KOPT-K1 (cell line): ENCODE measurements around the gene MPHOSPH9.
"Not testable (repeated sequence)": the region's sequence is repeated elsewhere in the genome, so short reads cannot be mapped to it uniquely, and the experiment has no call there.

ENCODE experiments used
- H3K27ac ChIP-seq: fragments of 200-600 bp; sonication (generic); 2 replicates; pipeline ENCODE4 v1.5.1; 2016; ENCODE audit warnings: antibody characterized with exemption, mild to moderate bottlenecking, low read depth, low read length; ENCODE audit not compliant: poor library complexity, severe bottlenecking
- H3K36me3 ChIP-seq: fragments of 200-600 bp; sonication (generic); 2 replicates; pipeline ENCODE4 v1.5.1; 2017; ENCODE audit warnings: antibody characterized with exemption, mild to moderate bottlenecking, low read length, moderate library complexity; ENCODE audit not compliant: insufficient read depth
- H3K9me3 ChIP-seq: fragments of 200-600 bp; sonication (generic); 2 replicates; pipeline ENCODE4 v1.5.1; 2017; ENCODE audit warnings: antibody characterized with exemption, low read length, mild to moderate bottlenecking; ENCODE audit not compliant: insufficient read depth, poor library complexity, severe bottlenecking

The MPHOSPH9 gene

DNA sequence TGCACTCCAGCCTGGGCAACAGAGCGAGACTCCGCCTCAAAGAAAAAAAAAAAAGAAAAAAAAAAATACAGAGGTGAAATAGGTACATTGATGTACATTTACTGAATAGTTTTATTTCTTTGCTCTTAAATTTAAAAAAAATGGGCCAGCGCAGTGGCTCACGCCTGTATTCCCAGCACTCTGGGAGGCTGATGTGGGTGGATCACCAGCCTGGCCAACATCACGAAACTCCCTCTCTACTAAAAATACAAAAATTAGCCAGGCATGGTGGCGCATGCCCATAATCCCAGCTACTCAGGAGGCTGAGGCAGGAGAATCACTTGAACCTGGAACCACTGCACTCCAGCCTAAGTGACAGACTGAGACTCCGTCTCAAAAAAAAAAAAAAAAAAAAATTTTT, 25.1 kb downstream of the MPHOSPH9 start:
- H3K36me3 ChIP-seq = peaks cover 99% of the 10 kb centered on the region
- H3K9me3 ChIP-seq, H3K27ac ChIP-seq: not testable (repeated sequence)

DNA sequence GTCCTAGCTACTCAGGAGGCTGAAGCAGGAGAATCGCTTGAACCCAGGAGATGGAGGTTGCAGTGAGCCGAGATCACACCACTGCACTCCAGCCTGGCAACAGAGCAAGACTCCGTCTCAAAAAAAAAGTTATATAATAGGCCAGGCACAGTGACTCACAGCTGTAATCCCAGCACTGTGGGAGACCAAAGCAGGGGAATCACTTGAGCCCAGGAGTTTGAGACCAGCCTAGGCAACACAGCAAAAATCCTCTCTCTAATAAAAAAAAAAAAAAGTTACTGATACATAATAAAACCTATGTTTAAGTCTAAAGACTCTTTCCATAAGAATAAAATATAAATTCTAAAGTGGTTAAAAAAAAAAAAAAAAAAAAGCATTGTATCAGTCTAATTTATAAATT, 26.1 kb downstream of the MPHOSPH9 start:
- H3K9me3 ChIP-seq, H3K27ac ChIP-seq: not testable (repeated sequence)
- H3K36me3 ChIP-seq = peaks cover 100% of the 10 kb centered on the region

DNA sequence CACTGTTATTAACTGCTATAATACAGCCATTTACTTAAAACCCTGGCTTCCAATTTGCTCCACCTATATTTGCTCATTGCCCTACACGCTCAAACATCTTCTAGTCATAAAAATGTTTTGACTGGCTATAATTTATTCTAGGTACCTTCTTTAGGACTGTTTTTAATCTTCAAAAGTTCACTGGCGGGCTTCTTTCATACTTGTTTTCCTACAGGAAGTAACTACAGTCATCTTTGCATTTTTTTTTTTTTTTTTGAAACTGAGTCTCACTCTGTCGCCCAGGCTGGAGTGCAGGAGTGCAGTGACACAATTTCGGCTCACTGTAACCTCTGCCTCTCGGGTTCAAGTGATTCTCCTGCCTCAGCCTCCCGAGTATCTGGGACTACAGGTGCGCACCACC, 32.5 kb downstream of the MPHOSPH9 start:
- peaks cover 99% of the 10 kb centered on the region for H3K36me3 ChIP-seq
- no peaks in the 10 kb centered on the region for H3K9me3 ChIP-seq
- H3K27ac ChIP-seq = no peak overlapping the region

DNA sequence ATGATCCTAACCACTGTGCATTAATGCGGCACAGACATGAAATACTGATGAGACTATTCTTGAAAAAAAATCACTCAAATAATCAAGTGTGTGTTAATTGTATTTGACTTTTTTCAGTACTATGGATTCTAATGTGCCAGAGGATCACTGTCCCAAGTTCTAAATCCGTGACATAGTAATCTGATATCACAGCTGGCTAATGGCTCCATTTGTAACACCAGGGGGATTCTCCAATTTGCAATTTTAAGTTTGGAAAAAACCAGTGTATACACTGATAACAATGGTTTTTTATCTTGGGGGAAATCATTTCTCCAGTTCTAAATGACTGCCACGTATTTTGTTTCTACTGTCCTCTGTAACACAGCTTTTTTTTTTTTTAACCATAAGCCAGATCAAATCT, 33.0 kb downstream of the MPHOSPH9 start:
- Histone ChIP-seq H3K27ac (no peak overlapping the region), H3K36me3 (peaks cover 99% of the 10 kb centered on the region)

DNA sequence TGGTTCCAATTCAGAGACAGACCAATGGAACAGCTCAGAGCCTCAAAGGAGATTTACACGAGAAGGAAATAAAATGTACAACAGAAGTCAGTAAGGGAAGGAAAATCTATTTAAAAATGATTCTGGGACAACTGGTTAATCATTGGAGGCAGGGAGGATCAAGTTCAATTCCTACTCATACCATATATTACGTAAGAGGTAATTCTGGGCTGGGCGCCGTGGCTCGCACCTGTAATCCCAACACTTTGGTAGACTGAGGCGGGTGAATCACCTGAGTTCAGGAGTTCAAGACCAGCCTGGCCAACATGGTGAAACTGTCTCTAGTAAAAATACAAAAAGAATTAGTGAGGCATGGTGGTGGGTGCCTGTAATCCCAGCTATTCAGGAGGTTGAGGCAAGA, 45.3 kb downstream of the MPHOSPH9 start:
- no peak overlapping the region for H3K27ac ChIP-seq
- H3K9me3 ChIP-seq = no peaks in the 10 kb centered on the region
- H3K36me3 ChIP-seq = peaks cover 99% of the 10 kb centered on the region

More for the DNA sequence above, 33.0 kb downstream of the MPHOSPH9 start:
- no peaks in the 10 kb centered on the region for H3K9me3 ChIP-seq

DNA sequence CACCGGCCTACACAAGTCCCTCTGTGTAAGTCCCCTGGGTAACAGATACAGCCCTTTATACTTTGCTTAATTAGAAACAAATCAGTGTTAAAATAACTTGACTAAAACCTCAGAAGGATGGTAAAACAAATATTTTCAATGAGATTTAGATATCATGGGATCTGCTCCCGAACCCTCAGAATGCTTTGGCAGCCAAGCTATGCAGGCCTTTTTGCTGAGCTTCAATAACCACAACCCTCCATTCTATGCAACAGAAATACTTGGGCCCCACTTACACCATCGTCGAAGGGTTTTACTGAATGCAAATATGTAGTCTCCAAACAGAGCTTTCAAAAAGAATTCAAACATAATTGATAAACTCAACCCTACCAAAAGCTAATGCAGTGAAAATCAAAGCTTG, 52.8 kb downstream of the MPHOSPH9 start:
- H3K36me3 ChIP-seq = peaks cover 99% of the 10 kb centered on the region
- no peak overlapping the region for H3K27ac ChIP-seq
- no peaks in the 10 kb centered on the region for H3K9me3 ChIP-seq

DNA sequence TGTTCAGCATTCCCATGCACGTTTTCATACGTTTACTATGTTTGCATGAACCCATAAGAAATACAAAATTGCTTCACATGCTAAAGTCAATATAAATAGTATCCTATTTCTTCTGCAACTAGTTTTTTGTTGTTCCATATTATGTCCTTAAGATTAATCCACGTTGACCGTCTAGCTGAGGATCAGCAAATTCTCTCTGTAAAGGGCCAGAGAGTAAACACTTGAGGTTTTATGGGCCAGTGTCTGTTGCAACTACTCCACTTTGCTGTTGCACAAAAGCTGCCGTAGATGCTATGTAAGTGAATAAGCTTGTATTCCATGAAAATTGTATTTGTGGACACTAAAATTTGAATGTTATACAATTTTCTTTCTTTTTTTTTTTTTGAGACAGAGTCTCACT, 61.0 kb downstream of the MPHOSPH9 start:
- Histone ChIP-seq H3K27ac (no peak overlapping the region), H3K9me3 (no peaks in the 10 kb centered on the region), H3K36me3 (peaks cover 94% of the 10 kb centered on the region)

DNA sequence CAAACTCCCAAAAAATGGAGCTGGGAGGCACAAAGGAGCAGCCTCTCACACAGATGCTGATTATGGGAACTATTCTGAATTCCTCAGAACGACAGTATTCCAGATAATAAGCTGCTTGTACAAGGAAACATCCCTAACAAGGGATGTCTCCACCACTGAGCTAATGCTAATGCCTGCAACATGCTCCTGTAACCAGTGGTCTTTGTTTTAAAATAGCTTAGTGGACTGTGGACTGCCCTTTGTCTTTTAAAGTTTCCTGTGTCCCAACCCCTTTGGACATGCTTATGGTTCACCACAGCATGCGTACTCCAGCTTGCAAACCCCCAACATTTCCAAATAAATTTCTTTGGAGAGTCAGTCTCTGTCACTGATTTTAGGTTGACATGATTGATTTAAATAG, 65.6 kb downstream of the MPHOSPH9 start:
- Histone ChIP-seq H3K27ac (no peak overlapping the region), H3K9me3 (no peaks in the 10 kb centered on the region), H3K36me3 (peaks cover 94% of the 10 kb centered on the region)

DNA sequence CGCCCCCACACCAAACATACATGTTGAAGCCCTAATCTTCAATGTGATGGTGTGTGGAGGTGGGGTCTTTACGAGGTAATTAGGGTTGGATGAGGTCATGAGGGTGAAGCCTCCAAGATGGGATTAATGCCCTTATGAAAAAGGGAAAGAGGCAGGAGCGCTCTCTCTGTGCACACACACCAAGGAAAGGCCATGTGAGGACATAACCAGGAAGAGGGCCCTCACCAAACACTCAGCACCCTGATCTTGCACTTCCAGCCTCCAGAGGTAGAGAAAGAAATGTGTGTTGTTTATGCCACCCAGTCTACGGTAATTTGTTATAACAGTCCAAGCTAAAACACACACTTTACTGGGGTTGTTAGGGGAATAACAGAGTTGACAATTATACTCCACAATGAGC, 67.4 kb downstream of the MPHOSPH9 start:
- Histone ChIP-seq H3K27ac (no peak overlapping the region), H3K36me3 (peaks cover 94% of the 10 kb centered on the region)

DNA sequence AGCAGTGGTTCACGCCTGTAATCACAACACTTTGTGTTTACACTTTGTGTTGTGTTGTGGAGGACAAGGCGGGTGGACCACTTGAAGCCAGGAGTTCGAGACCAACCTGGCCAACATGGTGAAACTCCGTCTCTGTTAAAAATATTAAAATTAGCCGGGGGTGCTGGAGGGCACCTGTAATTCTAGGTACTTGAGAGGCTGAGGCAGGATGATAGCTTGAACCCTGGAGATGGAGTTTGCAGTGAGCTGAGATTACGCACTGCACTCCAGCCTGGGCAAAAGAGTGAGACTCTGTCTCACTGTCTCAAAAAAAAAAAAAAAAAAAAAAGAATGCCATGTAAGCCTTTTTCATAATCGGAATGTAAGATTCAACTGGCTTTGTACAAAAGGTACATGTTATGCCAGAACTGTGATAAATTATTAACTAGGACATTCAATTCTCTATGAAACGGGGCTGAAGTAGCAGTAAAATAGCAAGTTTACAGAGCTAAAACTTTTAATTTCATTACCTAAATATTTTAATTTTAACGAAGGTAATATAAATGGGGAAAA, 68.2 kb downstream of the MPHOSPH9 start:
- Histone ChIP-seq H3K27ac (no peak overlapping the region), H3K9me3 (no peaks in the 10 kb centered on the region), H3K36me3 (peaks cover 95% of the 10 kb centered on the region)

More for the DNA sequence above, 67.4 kb downstream of the MPHOSPH9 start:
- H3K9me3 ChIP-seq = no peaks in the 10 kb centered on the region

DNA sequence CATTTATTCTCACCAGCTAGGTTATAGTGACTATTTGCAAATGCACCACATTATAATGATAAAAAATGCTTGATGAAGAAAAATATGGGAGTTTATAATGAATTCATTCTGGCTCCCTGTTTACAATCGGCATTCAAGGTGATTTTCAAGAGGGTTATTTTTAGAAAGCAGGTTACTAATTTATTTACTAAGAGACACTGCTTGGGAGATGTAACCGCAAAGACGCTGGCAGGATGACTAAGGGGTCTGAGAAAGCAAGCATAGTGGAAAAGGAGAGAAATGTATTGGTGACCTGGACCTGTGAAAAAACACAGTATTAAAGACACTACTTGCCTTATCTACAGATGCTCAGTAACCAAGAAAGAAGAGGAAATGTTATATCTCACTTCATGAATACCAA, 68.7 kb downstream of the MPHOSPH9 start:
- H3K9me3 ChIP-seq = no peaks in the 10 kb centered on the region
- no peak overlapping the region for H3K27ac ChIP-seq
- H3K36me3 ChIP-seq = peaks cover 96% of the 10 kb centered on the region

DNA sequence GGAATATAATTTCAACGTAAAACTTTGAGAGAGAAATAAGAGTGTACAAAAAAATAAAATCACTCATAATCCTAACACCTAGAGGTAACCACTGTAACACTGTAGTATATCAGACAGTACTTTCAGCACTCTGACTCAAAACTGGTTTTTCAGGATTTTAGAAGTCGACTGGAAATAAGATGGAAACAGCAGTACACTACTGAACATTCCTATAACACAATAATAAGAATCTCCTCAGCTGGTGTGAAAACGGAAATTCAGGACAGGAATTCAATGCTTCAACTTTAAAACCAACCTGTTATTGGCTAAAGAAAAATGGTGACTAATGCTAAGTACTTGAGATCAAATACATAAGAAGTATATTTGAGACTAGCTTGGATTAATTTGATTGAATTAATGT, 69.7 kb downstream of the MPHOSPH9 start:
- Histone ChIP-seq H3K9me3 (no peaks in the 10 kb centered on the region), H3K36me3 (peaks cover 99% of the 10 kb centered on the region), H3K27ac (no peak overlapping the region)

DNA sequence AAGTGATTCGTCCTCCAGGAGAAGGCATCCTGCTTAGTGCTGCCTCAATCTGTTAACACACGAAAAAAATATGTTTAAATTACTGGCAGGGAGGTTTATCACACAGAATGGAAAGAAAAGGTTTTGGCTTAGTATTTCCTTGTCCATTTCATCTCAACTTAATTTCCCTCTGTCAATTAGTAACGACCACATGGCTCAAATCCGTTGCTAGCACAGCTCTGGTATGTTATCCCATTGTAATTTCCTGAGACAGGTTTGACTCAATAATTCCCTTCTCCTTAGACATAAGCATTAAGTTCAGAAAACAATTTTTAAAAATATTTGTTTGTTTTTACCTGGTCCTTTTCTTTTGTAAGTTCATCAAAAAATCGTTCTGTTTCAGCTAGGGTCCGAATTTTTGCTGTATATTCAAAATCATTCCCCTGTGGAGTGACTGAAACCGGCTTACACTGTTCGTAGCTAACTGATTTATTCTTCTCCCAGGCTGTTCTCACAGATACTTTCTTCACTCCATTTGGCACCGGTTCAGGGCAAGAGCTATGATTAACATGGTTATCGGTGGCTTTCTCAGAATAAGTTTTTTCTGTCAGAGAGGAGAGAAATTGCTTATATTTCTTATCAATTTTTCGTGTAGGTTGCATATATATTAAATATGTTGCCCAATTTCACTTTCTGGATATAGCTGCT, 72.0 kb downstream of the MPHOSPH9 start:
- Histone ChIP-seq H3K9me3 (no peaks in the 10 kb centered on the region), H3K36me3 (peaks cover 99% of the 10 kb centered on the region), H3K27ac (no peak overlapping the region)

DNA sequence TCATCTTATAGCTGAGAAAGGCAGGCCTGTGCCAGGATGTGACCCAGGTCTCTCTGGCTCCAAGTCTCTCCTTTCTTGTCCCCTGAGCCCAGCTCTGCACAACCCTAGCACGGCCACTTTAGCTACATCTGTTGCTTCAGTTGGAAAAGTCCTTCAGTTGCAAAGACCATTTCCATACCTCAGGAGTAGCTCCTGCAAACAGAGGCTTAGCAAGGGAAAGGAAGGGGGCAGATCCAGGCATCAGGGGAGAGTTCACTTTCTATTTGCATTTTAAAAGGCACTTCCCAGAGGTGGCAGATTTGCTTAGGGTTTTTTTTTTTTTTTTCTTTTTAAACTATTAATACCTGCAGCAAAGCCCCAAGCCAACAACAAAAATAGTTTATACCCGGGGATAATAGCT, 79.0 kb downstream of the MPHOSPH9 start:
- no peak overlapping the region for H3K27ac ChIP-seq
- H3K36me3 ChIP-seq = peaks cover 54% of the 10 kb centered on the region
- no peaks in the 10 kb centered on the region for H3K9me3 ChIP-seq

DNA sequence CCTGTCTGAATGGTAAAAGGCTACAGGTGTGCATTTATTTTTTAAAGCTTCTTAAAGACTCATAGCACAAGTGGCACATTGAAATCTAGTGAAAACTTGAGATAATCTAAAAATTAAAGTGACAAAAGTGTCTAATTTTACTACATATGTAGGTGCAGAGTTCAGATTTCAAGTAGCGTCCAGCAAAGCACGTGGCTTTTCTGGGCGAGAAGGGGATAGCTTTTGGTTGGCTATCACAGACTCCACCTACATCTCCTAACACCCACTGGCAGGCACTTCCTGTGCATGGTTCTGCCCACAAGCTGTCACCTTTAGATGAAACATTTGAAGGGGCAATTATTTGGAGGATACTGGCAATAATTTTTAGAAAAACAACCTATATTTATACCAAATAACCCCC, 80.1 kb downstream of the MPHOSPH9 start:
- peak overlapping the region; percentile 2 for H3K27ac ChIP-seq
- peaks cover 51% of the 10 kb centered on the region for H3K36me3 ChIP-seq
- H3K9me3 ChIP-seq = no peaks in the 10 kb centered on the region
